K562 (cell line): ENCODE measurements around the gene SLC44A5. TPM values are rescaled to one million over a fixed set of nuclear protein-coding genes. Genes with fewer than 3 reads are reported as not detected.

Experiments
- BCLAF1 ChIP-seq, 2 experiments: fragments of 450-650 bp in 1 of 2; IDR thresholded peaks; 2 replicates each; pipeline ENCODE4 v1.6.1; 2011 to 2017; ENCODE audit warnings: low read depth in 2 of 2, antibody characterized with exemption in 1 of 2, borderline replicate concordance in 1 of 2, low read length in 1 of 2, mild to moderate bottlenecking in 1 of 2, mixed read lengths in 1 of 2; ENCODE audit not compliant: control insufficient read depth in 1 of 2
- FOXA3 ChIP-seq, 2 experiments: fragments of 450-650 bp in 1 of 2; sonication (generic) in 1 of 2; formaldehyde crosslinking; IDR thresholded peaks in 1 of 2; conservative IDR thresholded peaks in 1 of 2; 2 replicates each; pipeline versions ENCODE4 v1.4.0 to v1.8.0; 2020 to 2022; ENCODE audit warnings: mild to moderate bottlenecking in 2 of 2, missing genetic modification reagents in 1 of 2
- MNT ChIP-seq, 2 experiments: fragments of 450-650 bp; conservative IDR thresholded peaks; 2 replicates each; pipeline ENCODE4 v1.6.1; 2017; ENCODE audit warnings: mild to moderate bottlenecking in 2 of 2, moderate library complexity in 2 of 2
- PKNOX1 ChIP-seq: fragments of 450-650 bp; IDR thresholded peaks from 2 replicates; pipeline ENCODE4 v1.6.1; 2016
- RAD51 ChIP-seq: fragments of 450-650 bp; IDR thresholded peaks from 2 replicates; pipeline ENCODE4 v1.7.1; 2016; ENCODE audit warnings: low read depth, mild to moderate bottlenecking, borderline replicate concordance
- TEAD4 ChIP-seq, 2 experiments: sonication (generic) in 1 of 2; formaldehyde crosslinking in 1 of 2; IDR thresholded peaks; 2 replicates each; pipeline versions ENCODE4 v1.6.1 to v1.8.0; 2012 to 2022; ENCODE audit warnings: borderline replicate concordance in 1 of 2, inconsistent platforms in 1 of 2, low read length in 1 of 2, mild to moderate bottlenecking in 1 of 2, missing genetic modification reagents in 1 of 2
- polyA plus RNA-seq, 8 experiments: library from polyadenylated mRNA; depleted of rRNA in 4 of 8; stranded (reverse) in 5 of 8; unstranded in 3 of 8; fragments of >200 nt; fragmentation: Nextera tagmentation in 2 of 8; fragmentation: Illumina TruSeq in 1 of 8; extraction: Ambion mirVana in 2 of 8; extraction: Trizol in 1 of 8; gene quantifications; 2 replicates each; pipeline versions ENCODE4 v1.2.1 to v1.2.3, GENCODE V29; 2011 to 2014; ENCODE audit warnings: inconsistent platforms in 1 of 8, missing spikeins in 1 of 8
- total RNA-seq, 7 experiments: library from RNA; depleted of rRNA in 6 of 7; stranded (reverse); fragments of >200 nt in 6 of 7; fragmentation: Illumina TruSeq in 2 of 7; extraction: Trizol in 2 of 7; gene quantifications; 2 replicates each; pipeline versions ENCODE4 v1.2.1 to v1.2.3, GENCODE V29; 2011 to 2021; ENCODE audit warnings: low replicate concordance in 1 of 7

Gene SLC44A5
- total and polyA plus RNA-seq, 9 of the 15 experiments (the other 6 are each of a cell fraction or from before 2014, with no cell fraction given): 1.2 to 10.1 (median 3.2) TPM

GRCh38 chr1:75641325-75641724 lies 30.4 kb upstream of the SLC44A5 start (continued):
- TF ChIP-seq TEAD4 (IDR thresholded peaks at IDR 0.05; ENCODE audit: low read length) (peak; percentile 25; the same call in 1 of the 2 replicates), TEAD4 (CRISPR knock-in tag; IDR thresholded peaks at IDR 0.05; ENCODE audit: borderline replicate concordance) (no peak), BCLAF1 (IDR thresholded peaks at IDR 0.05; ENCODE audit: borderline replicate concordance in 1 of 2, control insufficient read depth in 1 of 2, low read depth in 2 of 2, low read length in 1 of 2) (no peak), RAD51 (no peak), MNT (conservative IDR thresholded peaks at IDR 0.05) (no peak), PKNOX1 (no peak), FOXA3 (CRISPR knock-in tag; conservative IDR thresholded peaks at IDR 0.05 in 1 of 2, IDR thresholded peaks at IDR 0.05 in 1 of 2) (0 out of 4 replicates have a peak, but pooled peaks of 1 of the 2 experiments have one; percentile 10)
